ENCODE measurements around the gene TRPM4. TPM values are rescaled to one million over a fixed set of nuclear protein-coding genes. Genes with fewer than 3 reads are reported as not detected.

The TRPM4 gene
- total and polyA plus RNA-seq, 2 of the 13 experiments (the other 11 are each of a cell fraction or from before 2014, with no cell fraction given) = 1.9 to 4.3 TPM

DNA sequence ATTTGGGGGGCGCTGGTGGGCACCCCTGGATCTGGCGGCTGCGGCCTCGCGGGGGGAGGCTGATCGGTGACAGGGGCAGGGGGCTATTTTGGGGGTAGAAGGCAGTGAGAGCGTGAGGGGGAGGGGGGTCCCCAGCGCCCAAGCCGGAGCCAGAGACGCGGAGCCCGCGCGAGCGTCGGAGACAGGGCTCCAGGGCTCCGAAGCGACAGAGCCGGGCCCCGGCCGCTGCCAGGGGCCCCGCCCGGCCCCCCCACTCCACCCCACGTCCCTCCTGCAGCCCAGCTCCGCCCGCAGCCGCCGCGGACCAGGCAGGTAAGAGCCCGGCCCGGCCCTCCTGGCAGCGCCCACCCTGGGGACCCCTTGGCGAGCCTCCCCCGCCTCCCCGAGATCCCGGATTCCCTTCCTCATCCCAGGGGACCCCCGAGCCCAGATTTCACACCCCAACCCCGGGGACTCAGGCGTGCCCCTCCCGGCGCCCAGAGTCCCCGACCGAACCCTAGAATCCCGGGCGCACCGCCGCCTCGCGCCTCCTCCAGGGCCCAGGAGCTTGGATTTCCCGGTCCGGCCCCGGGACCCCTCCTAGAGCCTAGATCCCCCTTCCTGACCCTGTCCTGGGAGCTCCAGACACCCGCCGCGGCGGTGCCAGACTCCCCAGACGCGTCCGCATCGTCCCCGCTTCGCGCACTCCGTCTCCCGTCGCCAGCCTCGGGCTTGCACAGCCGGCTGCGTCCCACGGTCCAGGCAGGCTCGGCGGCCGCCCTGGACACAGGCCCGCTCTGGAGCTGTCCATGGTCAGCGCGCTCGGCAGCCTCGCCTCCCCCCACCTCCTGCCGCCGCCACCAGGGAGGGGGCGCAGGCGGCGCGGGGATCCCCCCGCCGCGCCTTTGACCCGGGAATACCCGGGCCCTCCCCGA, 37.9 kb upstream of the TRPM4 start, which contains the start of gene PPFIA3 (continued):
- no peak for TF ChIP-seq FOXP4 (CRISPR knock-in tag; IDR thresholded peaks at IDR 0.05)
- 0 out of 2 replicates have a peak, but pooled peaks have one; percentile 64 for TF ChIP-seq TMF1 (CRISPR knock-in tag; IDR thresholded peaks at IDR 0.05; ENCODE audit: low read depth)
- TF ChIP-seq MED8 (CRISPR knock-in tag; IDR thresholded peaks at IDR 0.05; ENCODE audit: insufficient replicate concordance) = no peak
- TF ChIP-seq, protein P1, sequence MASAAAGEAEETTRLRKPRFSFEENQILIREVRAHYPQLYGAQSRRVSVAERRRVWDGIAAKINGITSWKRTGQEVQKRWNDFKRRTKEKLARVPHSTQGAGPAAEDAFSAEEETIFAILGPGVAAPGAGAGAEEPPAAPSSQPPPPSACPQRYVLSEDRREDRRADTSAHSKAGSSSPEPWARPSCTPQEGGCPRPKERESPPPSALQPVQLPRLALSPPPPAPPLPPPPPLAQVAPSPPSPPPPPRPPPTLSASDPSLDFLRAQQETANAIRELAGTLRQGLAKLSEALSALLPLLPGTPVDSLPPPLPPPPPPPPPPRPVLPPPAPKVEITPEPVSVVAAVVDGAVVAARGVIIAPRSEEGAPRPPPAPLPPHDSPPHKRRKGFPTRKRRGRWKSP (CRISPR knock-in tag; IDR thresholded peaks at IDR 0.05) = peak; percentile 64; the same call in 1 of the 2 replicates
- no peak for TF ChIP-seq HNRNPLL (IDR thresholded peaks at IDR 0.05; ENCODE audit: low read depth, low read length, poor library complexity, severe bottlenecking)
- TF ChIP-seq KAT2B (IDR thresholded peaks at IDR 0.05; ENCODE audit: borderline replicate concordance, low read depth, low read length) = no peak
- peak; percentile 44 for TF ChIP-seq ISL2 (CRISPR knock-in tag; IDR thresholded peaks at IDR 0.05)
- TF ChIP-seq, protein P2, sequence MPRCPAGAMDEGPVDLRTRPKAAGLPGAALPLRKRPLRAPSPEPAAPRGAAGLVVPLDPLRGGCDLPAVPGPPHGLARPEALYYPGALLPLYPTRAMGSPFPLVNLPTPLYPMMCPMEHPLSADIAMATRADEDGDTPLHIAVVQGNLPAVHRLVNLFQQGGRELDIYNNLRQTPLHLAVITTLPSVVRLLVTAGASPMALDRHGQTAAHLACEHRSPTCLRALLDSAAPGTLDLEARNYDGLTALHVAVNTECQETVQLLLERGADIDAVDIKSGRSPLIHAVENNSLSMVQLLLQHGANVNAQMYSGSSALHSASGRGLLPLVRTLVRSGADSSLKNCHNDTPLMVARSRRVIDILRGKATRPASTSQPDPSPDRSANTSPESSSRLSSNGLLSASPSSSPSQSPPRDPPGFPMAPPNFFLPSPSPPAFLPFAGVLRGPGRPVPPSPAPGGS (CRISPR knock-in tag; IDR thresholded peaks at IDR 0.05) = peak; percentile 70; the same call in 1 of the 2 replicates
- TF ChIP-seq, protein P3, sequence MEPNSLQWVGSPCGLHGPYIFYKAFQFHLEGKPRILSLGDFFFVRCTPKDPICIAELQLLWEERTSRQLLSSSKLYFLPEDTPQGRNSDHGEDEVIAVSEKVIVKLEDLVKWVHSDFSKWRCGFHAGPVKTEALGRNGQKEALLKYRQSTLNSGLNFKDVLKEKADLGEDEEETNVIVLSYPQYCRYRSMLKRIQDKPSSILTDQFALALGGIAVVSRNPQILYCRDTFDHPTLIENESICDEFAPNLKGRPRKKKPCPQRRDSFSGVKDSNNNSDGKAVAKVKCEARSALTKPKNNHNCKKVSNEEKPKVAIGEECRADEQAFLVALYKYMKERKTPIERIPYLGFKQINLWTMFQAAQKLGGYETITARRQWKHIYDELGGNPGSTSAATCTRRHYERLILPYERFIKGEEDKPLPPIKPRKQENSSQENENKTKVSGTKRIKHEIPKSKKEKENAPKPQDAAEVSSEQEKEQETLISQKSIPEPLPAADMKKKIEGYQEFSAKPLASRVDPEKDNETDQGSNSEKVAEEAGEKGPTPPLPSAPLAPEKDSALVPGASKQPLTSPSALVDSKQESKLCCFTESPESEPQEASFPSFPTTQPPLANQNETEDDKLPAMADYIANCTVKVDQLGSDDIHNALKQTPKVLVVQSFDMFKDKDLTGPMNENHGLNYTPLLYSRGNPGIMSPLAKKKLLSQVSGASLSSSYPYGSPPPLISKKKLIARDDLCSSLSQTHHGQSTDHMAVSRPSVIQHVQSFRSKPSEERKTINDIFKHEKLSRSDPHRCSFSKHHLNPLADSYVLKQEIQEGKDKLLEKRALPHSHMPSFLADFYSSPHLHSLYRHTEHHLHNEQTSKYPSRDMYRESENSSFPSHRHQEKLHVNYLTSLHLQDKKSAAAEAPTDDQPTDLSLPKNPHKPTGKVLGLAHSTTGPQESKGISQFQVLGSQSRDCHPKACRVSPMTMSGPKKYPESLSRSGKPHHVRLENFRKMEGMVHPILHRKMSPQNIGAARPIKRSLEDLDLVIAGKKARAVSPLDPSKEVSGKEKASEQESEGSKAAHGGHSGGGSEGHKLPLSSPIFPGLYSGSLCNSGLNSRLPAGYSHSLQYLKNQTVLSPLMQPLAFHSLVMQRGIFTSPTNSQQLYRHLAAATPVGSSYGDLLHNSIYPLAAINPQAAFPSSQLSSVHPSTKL (CRISPR knock-in tag; IDR thresholded peaks at IDR 0.05) = peak; percentile 69
- no peak for TF ChIP-seq RFXANK (CRISPR knock-in tag; IDR thresholded peaks at IDR 0.05)
- peak; percentile 45; the same call in 1 of the 2 replicates for TF ChIP-seq FOXC1 (CRISPR knock-in tag; IDR thresholded peaks at IDR 0.05; ENCODE audit: borderline replicate concordance)
- peak; percentile 82; the same call in 1 of the 2 replicates for TF ChIP-seq ZBTB38 (CRISPR knock-in tag; IDR thresholded peaks at IDR 0.05)
- TF ChIP-seq ZNF331 (CRISPR knock-in tag; IDR thresholded peaks at IDR 0.05) = peak; percentile 83
- peak; percentile 72; the same call in 1 of the 2 replicates for TF ChIP-seq ZSCAN21 (CRISPR knock-in tag; IDR thresholded peaks at IDR 0.05; ENCODE audit: borderline replicate concordance)
- no peak for TF ChIP-seq ZNF883 (CRISPR knock-in tag; IDR thresholded peaks at IDR 0.05; ENCODE audit: not compliant biosample characterization)
- no peak; the same call in 1 of the 2 replicates for TF ChIP-seq SMAD1 (CRISPR knock-in tag; IDR thresholded peaks at IDR 0.05; ENCODE audit: borderline replicate concordance, low read depth)
- TF ChIP-seq NR2F6 (IDR thresholded peaks at IDR 0.05) = no peak
- peak; percentile 7; the same call in 1 of the 2 replicates for TF ChIP-seq NR2F6 (CRISPR knock-in tag; IDR thresholded peaks at IDR 0.05)
- no peak for TF ChIP-seq MTF2 (CRISPR knock-in tag; IDR thresholded peaks at IDR 0.05; ENCODE audit: borderline replicate concordance)
- TF ChIP-seq, protein P4, sequence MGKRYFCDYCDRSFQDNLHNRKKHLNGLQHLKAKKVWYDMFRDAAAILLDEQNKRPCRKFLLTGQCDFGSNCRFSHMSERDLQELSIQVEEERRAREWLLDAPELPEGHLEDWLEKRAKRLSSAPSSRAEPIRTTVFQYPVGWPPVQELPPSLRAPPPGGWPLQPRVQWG (CRISPR knock-in tag; IDR thresholded peaks at IDR 0.05; ENCODE audit: borderline replicate concordance, low read depth) = no peak

Measured in HepG2 (cell line).